Suppressor macrophage (primary cell): Measurements from ENCODE around the gene FXYD1.
A peak's percentile ranks its signal among the peaks of the same experiment; 100 is the strongest.
"Not testable (repeated sequence)": the region's sequence is repeated elsewhere in the genome, so short reads cannot be mapped to it uniquely, and the experiment has no call there.

Experiments
- DNase-seq, 4 experiments: peaks; one replicate each; pipeline ENCODE4 v3.0.0-alpha.2; 2020 to 2022

The FXYD1 gene

DNA sequence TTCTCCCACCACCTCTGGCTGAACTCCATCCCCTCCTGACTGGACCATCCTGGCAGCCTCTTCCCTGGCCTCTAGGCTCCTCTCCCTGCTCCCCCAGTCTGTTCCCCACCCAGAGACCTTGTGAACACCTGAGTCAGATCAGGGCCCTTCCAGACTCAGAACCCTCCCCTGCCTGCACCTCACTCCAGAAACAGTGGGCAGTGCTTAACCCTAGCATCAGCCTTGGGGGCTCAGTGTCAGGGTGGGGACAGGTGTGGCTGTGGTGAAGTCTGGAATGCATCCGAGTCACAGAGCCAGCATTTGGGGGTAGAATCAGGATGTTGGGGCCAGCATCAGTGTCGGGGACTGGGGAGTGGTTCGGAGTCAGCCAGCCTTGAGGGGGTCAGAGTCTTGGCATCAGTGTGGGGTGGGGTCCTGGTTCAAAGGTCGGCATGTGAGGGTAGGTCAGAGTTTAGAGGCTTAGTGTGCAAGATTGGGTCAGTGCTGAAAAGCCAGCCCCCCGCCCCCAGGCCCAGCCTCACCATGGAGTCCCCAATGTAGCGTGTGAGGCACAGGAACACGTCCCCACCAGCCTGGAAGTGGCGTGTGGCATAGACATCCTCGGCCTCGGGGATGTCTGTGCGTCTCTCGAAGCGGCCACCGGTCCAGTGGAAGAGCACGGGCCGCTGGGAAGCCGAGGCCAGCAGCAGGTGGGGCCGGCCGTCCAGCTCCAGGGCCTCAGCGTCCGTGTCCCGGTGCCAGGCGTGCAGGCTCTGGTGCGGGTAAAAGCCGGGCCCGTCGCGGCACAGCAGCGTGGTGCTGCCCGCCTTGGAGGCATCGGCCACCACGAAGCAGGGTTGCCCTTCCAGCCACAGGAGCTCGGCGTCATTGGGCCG lies 12.6 kb upstream of the FXYD1 start:
- no peak for DNase-seq

DNA sequence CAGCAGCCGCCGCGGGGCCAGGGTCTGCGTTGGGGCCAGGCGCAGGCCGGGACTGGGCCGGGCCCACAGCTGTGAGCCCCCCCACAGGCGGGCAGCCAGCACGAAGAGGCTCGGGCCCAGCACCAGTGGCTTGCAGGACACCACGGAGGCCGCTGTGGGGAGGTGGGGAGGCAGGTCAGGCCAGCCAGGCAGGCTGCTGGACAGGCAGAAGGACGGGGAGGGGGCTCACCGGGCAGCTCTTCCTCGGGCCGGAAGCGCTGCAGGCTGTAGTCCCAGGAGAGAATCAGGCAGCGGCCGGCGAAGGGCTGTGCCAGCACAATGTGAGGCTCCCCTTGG lies 12.0 kb upstream of the FXYD1 start:
- no peak for DNase-seq

DNA sequence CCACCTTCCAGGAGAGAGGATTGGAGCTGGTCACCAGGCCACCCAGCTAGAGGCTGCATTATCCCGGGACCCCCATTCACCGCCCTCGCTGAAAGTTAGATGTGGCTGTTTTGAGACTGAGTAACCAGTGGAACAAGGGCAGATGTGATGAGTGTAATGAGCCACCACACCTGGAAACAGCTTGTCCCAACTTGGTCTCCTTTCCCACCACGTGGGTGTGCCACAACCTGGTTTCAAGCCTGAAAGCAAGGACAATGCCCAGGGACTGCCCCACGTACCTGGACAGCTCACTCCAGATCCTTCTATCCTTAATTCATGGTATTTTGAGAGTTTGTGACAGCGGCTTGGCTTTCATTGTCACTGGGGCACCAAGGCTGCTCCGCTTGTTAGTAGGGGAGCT lies 10.8 kb upstream of the FXYD1 start:
- DNase-seq: no peak

DNA sequence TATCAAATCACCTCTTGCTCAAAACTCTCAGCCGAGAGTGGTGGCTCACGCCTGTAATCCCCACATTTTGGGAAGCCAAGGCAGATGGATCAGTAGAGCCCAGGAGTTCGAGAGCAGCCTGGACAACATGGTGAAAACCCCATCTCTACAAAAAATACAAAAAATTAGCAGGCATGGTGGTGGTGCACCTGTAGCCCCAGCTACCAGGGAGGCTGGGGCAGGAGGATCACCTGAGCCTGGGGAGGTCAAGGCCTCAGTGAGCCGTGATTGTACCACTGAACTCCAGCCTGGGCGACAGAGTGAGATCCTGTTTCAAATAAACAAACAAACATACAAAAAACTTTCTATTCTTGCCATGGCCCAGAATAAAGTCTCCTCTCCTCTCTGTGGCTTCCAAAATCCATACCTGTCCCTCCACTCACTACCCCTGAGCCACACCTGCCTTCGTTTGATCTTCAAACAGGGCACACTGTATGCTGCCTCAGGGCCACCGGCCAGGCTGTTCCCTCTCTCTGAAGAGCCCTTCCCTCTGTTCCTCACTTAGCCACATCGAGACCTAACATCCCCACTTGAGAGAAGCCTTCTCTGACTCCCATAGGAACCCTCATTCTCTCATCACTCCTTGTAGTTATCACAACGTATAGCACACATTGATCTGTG lies 10.1 kb upstream of the FXYD1 start:
- DNase-seq: no peak

DNA sequence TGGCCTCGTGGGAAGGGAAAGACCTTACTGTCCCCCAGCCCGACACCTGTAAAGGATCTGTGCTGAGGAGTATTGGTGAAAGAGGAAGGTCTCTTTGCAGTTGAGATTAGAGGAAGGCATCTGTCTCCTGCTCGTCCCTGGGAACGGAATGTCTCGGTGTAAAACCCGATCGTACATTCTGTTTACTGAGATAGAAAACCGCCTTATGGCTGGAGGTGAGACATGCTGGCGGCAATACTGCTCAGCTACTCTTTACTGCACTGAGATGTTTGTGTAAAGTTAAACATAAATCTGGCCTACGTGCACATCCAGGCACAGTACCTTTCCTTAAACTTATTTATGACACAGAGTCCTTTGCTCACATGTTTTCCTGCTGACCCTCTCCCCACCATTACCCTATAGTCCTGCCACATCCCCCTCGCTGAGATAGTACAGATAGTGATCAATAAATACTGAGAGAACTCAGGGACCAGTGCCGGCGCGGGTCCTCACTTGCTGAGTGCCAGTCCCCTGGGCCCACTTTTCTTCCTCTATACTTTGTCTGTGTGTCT lies 8.8 kb upstream of the FXYD1 start:
- DNase-seq: not testable (repeated sequence)

DNA sequence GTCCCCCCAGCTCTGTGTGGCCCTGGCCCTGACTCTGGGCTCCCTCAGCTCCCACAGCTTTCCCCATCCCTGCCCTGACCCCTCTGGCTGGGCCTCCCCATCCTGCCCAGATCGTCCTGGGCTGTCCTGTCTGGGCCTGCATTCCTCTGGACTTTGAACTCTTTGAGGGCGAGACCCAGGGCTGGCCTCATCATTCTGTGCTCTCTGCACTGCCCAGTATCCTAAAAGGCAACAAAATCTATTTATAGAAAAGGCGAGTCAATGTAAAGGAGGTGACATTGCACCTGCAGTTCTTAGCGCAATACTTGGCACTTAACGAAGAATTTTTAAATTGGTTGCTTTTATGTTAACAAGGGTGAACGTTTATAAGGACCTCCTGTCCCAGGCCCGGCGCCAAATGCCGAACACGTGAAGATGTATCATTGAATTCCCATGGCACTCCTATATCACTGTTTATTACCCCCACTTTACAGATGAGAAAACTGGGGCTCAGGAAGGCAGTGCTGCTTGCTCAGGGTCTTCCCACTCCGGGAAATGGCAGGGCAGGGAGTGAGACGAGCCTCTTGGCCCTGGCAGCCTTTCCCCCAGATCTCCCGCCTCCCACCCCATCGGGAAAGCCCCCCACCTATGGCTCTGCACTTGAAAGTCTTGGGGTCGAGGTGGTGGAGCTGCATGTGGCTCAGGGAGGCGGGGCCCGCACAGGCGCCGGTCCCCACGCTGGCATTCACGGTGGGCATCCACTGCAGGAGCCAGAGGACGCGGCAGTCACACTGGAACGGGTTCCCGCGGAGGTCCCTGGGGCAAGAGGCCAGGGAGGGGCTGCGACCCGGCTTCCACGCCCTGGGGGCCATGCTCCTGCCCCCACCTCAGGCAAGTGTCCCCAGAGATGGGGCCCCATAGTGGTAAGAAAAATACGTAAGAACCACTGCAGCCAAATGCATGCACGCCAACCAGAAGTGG lies 7.6 kb upstream of the FXYD1 start:
- DNase-seq: no peak

DNA sequence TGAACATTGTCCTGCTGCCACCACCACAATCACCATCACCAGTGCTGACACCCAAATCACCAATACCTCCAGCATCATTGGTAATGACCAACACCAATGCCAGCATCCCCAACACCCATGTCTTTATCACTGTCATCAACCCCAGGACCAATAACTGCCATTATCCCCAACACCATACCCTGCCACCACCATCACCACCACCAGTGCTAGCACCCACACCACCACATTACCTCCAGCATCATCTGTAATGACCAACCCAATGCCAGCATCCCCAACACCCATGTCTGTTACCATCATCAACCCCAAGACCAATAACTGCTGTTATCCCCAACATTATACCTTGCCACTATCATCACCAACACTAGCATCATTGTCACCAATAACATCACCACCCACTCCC lies 6.4 kb upstream of the FXYD1 start:
- no peak for DNase-seq

DNA sequence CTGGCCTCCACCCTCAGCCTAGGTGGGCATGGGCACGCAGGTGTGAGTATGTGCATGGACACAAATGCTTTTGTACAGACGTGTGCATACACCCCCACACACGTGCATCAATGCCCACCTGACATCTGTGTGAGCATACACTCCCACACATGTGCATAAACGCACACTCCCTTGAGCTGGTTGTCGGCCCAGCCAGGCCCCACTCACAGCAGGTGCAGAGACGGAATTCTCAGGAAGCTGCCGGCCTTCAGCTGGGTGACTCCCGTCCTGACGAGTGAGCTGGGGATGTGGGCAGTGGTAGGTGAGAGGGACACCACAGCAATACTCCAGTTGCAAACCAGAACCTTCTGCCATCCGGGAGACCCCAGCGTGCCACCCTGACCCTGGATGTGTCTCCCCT lies 4.8 kb upstream of the FXYD1 start:
- DNase-seq: no peak

DNA sequence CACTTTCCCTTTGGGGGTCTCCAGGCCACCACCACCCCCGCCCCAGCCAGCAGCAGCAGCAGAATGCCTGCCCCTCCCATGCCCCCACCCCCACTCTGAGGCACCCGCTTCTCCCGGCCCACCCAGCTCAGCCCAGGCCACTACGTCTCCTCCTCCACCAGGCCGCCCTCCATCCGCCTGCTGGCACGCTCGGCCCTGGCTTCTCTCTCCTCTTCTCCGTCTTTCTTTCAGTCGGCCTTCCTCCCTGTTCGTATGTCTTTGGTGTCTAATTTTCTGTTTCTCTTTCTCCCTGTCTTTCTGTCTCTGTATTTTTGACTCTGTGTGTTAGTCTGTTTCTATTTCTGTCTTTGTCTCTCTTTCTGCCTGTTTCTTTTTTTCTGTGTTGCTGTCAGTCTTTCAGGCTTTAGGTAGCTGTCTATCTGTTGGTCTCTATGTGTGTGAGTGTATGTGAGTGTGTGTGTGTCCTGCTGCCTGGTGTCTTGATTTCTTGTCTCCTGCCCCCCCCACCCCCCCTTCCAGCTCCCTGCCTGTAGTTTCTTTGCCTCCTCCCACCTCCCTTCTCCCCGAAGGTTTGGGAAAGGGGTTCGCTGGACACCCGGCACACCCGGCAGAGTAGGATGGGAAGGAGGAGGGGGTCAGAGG lies 3.9 kb upstream of the FXYD1 start, which contains the start of gene LGI4:
Gene LGI4, minus strand, starts transcription at position 459 of the 642 bp plus-strand sequence. Its CDS starts 379 bp downstream, at position 80.
- DNase-seq: no peak

DNA sequence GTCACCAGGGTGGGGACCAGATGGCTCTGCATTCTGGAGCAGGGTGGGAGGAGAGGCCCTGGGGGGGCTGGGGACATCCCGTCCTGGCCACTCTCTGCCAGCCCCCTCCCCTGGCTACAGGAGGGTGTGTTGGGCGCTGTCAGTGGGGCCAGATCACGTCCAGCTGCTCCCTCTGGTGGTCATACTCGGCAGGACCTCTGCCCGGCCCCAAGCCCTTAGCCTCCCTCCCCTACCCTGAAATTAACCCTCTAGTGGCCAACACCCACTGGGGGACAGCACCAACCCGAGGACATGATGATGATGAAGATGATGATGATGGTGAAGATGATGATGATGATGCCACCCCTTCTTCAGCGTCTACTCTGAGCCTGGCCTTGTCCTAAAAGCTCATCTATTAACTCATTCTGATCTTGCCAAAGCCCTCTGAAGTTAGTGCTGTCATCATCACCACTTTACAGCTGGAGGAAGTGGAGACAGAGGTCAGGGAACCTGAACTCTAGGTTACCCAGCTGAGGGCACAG lies 3.2 kb upstream of the FXYD1 start:
- DNase-seq: peak; percentile 73 to 85 (median 80)

DNA sequence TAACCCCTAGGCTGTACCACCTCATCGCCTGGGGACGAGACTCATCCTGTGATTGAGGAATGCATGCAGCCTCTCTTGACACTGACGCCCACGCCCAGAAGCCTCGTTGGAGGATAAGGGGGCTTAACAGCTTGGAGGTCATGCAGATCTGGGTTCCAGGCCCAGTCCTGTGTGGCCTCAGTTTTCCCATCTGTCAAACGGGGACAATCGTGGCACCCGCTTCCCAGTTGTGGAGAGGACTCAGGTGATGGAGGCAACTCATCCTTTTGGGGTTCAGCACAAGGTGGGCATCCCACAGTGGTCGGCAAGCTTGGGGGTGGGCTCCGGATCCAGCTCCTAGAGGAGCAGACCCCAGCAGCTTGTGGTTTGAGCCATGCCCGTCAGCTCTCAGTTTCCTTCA lies 2.4 kb upstream of the FXYD1 start:
- no peak for DNase-seq

DNA sequence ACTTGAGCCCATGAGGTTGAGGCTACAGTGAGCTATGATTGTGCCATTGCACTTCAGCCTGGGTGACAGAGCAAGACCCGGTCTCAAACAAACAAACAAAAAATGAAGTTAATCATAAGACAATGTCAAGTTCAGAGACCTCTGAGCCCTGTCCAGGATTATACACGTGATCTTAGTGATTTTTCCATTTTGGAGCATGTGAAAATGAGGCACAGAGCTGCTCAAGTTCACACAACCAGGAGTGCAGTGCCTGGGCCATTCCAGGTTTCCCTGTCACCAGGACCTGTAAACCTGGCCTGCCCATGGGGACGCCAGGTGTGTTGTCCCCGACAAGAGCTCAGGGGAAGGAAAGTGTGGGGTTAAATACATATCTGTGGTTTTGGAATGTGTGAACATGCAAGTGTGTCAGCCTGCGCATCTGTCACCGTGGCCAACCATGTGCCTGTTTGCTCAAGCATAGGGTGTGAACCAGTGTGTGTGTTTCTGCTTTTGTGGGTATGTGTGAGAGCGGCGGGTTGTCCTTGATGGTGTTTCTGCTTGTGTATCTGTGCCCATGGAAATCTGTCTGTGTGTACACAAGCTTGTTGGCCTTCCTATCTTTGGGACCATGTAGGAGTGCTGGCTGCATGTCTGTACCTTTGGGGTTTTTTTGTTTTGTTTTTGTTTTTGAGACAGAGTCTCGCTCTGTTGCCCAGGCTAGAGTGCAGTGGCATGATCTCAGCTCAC lies 1.5 kb upstream of the FXYD1 start:
- no peak for DNase-seq

DNA sequence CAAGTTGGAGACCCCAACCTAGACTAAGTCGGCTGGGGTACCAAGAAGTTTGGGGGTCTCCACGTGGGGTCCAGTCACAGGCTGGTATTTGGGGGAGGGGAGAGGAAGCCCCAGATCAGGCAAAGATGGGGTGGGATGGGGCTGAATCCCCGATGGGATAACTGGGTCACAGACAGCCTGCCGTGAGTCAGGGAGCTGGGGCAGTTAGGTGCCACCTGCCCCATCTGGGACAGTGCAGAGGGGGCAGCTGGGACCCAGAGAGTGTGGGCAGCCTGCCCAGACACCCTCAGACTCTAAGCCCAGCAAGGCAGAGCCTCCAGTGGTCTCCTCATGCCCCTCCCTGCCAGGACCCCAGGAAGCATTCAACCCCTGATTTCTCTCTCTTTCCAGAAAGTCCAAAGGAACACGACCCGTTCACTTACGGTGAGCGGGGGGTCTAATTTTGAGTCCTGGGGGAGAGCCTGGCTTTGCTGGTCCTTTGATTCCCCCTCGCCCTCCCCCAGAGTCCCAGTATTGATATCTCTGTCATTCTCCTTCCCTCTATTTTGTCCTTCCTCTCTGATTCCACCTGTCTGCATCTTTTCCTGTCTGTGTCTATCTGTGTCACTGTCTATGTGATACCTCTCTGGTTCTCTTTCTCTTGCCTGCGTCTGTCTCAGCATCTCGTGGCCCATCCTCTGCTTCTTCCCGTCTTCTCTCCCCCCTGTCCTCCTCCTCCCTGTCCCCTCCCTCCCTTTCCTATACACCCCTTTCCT lies 1.8 kb downstream of the FXYD1 start:
- no peak for DNase-seq

DNA sequence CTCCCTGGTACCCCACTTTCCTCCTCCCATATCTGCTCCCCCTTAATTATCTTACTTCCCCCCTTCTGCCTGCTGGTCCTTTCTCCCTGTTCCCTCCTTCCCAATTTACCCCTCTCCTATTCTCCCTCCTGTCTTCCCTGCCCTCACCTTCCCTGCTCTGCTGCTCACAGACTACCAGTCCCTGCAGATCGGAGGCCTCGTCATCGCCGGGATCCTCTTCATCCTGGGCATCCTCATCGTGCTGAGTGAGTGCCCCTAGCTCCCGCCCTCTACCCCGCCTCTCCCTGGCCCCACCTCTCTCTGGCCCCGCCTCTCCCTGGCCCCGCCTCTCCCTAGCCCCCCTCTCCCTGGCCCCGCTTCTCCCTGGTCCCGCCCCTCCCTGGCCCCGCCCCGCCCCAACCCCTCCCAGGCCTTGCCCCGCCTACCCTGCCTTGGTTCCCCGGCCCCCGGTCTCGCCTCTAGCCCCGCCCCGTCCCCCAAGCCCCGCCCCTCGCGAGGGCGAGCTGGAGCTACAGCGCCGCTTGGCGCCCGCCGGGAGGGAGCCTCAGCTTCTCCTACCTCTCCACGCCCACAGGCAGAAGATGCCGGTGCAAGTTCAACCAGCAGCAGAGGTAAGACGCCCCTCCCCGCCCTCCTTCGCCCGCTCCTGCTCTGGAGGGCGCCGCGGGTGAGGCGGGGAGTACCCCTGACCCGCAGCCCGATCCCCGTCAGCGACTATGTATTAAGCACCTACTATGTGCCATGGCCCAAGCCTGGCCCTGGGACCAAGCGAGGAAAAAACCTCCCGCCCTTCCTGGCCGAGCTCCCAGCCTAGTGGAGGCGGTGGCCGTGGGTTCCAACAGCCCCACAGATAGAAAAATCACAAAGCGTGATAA lies 2.6 kb downstream of the FXYD1 start:
- peak; percentile 89 to 96 (median 92) for DNase-seq

DNA sequence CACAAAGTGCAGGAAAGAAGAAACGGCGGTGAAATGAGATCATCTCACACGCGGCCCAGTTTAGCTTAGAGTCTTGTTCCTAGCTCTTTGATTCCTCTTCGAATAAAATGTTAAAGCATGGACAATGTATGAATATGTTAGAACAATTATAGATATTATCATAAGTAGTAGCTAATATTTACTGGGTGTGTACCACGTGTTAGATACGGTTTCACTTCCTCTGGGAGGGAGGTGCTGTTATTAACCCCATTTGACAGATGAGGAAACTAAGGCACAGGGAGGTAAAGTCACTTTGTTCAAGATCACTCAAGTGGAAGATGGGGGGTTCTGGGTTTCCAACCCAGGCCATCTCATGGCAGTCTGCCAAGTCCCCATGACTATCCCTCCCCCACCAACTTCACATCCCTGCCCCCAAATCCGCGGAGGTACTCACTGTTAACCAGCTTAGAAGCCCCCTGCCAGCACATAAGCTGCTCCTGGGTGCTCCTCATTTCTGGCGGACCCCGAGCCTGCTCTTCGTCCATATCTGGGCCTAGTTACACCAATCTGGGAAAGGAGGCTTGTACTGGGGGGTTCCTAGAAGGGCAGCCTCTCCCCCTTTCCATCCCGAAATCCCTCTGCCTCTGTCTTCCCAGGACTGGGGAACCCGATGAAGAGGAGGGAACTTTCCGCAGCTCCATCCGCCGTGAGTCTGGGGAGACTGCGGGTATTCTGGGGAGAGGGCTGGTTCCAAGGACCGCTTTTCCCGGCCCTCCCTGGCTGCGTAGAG lies 3.4 kb downstream of the FXYD1 start:
- DNase-seq: peak in 3 of 4 experiments; percentile 49 to 70 (median 61)

DNA sequence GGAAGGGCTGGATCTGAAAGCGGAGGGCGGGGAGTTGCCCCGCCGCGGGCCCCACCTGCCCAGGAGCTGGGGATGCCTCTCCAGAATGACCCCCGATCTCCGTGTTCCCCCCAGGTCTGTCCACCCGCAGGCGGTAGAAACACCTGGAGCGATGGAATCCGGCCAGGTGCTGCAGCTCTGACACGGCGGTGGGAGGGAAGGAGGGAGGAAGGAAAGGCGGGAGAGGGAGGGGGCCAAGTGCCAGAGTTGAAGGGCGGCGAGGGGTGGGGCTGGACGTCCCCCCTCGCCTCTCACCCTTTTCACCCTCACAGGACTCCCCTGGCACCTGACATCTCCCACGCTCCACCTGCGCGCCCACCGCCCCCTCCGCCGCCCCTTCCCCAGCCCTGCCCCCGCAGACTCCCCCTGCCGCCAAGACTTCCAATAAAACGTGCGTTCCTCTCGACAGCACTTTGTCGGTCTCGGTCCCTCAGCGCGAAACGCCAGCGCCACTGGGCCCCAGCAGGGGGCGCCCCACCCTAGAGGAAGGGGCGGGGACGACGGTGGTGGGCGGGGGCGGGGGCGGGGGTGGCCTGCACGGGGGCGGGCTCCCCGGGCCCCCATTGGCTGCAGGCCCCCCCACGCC lies 4.1 kb downstream of the FXYD1 start:
- peak; percentile 44 to 80 (median 68) for DNase-seq

DNA sequence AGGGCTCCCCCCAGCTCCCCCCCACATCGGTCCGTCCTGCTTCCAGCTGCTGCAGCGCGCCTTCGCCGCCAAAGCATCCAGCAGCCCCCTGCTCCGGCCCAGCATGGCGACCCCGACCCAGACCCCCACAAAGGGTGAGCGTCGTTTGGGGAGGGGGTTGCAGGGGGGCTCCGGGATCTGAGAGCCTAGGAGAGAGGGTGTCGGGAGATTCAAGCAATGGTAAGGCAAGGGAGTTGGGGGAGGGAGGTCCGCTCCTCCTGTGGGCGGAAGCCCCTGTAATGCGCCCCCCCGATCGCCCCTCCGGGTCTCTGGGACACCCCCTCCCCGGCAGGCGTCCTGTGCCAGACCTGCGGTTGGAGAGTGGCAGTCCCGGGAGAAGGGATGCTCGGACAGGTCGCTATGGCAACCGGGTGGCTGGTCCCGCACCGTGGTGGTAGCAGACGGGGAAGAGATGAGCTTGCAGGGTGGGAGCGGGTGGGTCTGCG lies 4.6 kb downstream of the FXYD1 start, which contains the start of gene FXYD7:
Gene FXYD7, plus strand, starts transcription at position 25 of the 485 bp plus-strand sequence. Its CDS starts 79 bp downstream, at position 104.
- DNase-seq: no peak

DNA sequence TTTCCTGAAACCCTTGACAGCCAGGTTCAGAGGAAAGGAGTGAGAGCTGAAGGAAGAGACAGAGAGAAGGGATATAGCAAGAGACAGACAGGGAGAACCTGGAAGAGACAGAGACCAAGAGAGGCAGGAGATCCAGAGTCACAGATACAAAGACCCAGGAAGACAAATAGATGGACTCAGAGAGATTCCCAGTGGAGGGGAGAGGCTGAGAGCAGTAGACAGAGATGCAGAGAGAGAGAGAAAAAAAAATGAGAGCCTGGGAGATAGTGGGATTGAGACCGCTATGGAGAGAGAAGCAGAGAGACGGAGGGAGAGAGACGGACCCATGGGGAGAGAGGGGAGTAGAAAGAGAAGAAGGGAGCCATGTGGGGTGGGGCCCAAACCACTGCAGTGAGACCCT lies 5.2 kb downstream of the FXYD1 start:
- DNase-seq: no peak
